RWPE2 (cell line): ENCODE data around the gene PSAPL1.

ENCODE experiments used
- ATAC-seq: fragments of 200-7000 bp; cut with Tn5 transposase; 3 replicates; pipeline ENCODE4 v1.9.1; 2021; ENCODE audit warnings: low read depth
- DNase-seq: peaks from one replicate; pipeline ENCODE4 v3.0.0-alpha.2; 2020; ENCODE audit warnings: low spot score
- H3K27ac ChIP-seq: fragments of 450-650 bp; 2 replicates; pipeline ENCODE4 v1.5.1; 2017; ENCODE audit warnings: mild to moderate bottlenecking; ENCODE audit not compliant: poor library complexity, severe bottlenecking
- H3K27me3 ChIP-seq: fragments of 250-450 bp; sonication (Bioruptor Pico); 2 replicates; pipeline ENCODE4 v1.5.1; 2021; ENCODE audit warnings: mild to moderate bottlenecking, moderate library complexity; ENCODE audit not compliant: insufficient read depth, poor library complexity, severe bottlenecking
- H3K36me3 ChIP-seq: fragments of 250-450 bp; sonication (Bioruptor Pico); 2 replicates; pipeline ENCODE4 v1.5.1; 2020; ENCODE audit warnings: low read depth, mild to moderate bottlenecking, moderate library complexity
- H3K4me1 ChIP-seq: fragments of 250-450 bp; sonication (Bioruptor Pico); 2 replicates; pipeline ENCODE4 v1.5.1; 2021; ENCODE audit warnings: mild to moderate bottlenecking, moderate library complexity; ENCODE audit not compliant: insufficient read depth, poor library complexity, severe bottlenecking
- H3K4me3 ChIP-seq: fragments of 250-450 bp; sonication (Bioruptor Pico); 2 replicates; pipeline ENCODE4 v1.5.1; 2021; ENCODE audit warnings: mild to moderate bottlenecking, moderate library complexity; ENCODE audit not compliant: severe bottlenecking
- H3K9me3 ChIP-seq: fragments of 250-450 bp; sonication (Bioruptor Pico); 2 replicates; pipeline ENCODE4 v1.5.1; 2021; ENCODE audit warnings: mild to moderate bottlenecking, moderate library complexity; ENCODE audit not compliant: severe bottlenecking
- TF ChIP-seq, protein P1 (sequence below): fragments of 450-650 bp; IDR thresholded peaks from one replicate; pipeline ENCODE4 v1.5.1; 2017; ENCODE audit warnings: mild to moderate bottlenecking, moderate library complexity; ENCODE audit not compliant: poor library complexity, severe bottlenecking

PSAPL1 gene

DNA sequence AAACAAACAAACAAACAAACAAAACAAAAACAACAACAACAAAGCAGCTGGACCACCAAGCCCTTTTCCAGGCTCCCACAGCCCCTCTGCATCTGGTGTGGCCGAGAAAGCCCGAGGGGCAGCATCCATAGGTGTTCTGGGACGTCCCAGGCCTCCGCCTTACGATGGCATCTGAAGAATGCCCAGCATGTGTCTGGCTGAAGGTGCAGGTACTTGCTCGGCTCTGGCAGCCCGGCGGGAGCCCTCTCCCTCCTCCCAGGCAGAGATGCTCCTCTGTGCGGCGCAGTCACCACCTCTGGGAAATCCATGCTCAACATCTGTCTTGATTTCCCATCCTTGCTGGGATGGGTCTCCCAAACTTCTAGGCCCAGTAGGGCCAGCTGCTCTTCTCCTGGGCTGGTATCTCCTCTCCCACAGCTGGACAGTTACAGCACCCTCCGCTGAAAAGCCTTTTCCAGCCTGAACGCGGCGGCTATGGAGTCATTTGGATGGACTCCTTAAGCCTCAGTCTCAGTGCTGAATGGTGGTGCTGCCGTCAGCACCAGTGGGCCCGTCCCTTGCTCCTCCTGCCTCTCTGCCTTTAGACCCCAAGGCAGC lies 4.3 kb downstream of the PSAPL1 start:
- Histone ChIP-seq H3K36me3 (no peaks in the 10 kb centered on the region), H3K27ac (peak overlapping the region; percentile 41), H3K4me1 (peaks cover 32% of the 10 kb centered on the region), H3K4me3 (no peak overlapping the region), H3K9me3 (no peaks in the 10 kb centered on the region), H3K27me3 (no peaks in the 10 kb centered on the region)
- ATAC-seq (peak; percentile 82), DNase-seq (peak; percentile 83)
- TF ChIP-seq, protein P1, sequence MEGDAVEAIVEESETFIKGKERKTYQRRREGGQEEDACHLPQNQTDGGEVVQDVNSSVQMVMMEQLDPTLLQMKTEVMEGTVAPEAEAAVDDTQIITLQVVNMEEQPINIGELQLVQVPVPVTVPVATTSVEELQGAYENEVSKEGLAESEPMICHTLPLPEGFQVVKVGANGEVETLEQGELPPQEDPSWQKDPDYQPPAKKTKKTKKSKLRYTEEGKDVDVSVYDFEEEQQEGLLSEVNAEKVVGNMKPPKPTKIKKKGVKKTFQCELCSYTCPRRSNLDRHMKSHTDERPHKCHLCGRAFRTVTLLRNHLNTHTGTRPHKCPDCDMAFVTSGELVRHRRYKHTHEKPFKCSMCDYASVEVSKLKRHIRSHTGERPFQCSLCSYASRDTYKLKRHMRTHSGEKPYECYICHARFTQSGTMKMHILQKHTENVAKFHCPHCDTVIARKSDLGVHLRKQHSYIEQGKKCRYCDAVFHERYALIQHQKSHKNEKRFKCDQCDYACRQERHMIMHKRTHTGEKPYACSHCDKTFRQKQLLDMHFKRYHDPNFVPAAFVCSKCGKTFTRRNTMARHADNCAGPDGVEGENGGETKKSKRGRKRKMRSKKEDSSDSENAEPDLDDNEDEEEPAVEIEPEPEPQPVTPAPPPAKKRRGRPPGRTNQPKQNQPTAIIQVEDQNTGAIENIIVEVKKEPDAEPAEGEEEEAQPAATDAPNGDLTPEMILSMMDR: no peak

DNA sequence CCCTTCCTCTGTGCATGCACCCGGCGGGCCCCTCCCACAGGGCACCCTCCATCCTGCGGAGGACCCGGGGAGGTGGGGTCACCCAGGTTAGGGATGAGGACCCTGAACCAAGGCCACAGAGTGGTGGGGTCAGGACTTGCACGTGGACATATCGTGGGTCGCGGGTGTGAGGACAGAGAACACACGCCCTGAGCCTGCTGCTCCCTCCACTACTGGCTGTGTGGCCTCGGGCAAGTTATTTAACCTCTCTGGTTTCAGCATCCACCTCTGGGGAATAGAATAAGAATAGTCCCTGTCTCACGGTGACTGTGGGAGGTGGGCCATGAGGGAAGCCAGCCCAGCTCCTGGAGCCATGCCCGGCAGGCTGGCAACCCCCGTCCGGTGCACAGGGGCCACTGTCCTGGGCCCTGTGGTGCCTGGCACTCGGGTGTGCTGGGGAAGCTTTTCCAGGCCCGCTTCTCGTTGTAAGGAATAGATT lies 5.1 kb downstream of the PSAPL1 start:
- TF ChIP-seq, protein P1: no peak
- no peaks in the 10 kb centered on the region for H3K27me3 ChIP-seq
- peak overlapping the region; percentile 41 for H3K27ac ChIP-seq
- ATAC-seq: no peak
- peaks cover 26% of the 10 kb centered on the region for H3K4me1 ChIP-seq
- no peak overlapping the region for H3K4me3 ChIP-seq
- peak; percentile 45 for DNase-seq
- H3K9me3 ChIP-seq: no peaks in the 10 kb centered on the region
- H3K36me3 ChIP-seq: no peaks in the 10 kb centered on the region

DNA sequence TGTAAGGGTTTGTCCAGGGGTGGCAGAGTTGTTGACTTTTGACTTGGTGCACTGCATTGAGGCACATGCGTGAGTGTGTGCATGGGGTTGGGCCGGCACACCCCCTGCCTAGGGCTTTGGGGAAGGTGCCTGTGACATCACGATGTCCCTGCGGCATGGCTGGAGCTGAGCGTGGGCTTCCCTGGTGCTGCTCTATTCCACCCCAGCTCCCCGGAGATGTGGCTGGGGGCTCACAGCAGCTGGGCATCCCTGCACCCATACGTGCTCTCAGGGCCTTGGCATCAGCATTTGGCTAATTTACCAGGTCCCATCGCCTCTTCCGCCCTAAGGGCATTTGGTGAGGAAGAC lies 5.7 kb downstream of the PSAPL1 start:
- Histone ChIP-seq H3K9me3 (no peaks in the 10 kb centered on the region), H3K27me3 (no peaks in the 10 kb centered on the region), H3K36me3 (no peaks in the 10 kb centered on the region), H3K27ac (no peak overlapping the region), H3K4me1 (peaks cover 26% of the 10 kb centered on the region), H3K4me3 (no peak overlapping the region)
- ATAC-seq (no peak), DNase-seq (peak; percentile 19)
- TF ChIP-seq, protein P1: no peak

DNA sequence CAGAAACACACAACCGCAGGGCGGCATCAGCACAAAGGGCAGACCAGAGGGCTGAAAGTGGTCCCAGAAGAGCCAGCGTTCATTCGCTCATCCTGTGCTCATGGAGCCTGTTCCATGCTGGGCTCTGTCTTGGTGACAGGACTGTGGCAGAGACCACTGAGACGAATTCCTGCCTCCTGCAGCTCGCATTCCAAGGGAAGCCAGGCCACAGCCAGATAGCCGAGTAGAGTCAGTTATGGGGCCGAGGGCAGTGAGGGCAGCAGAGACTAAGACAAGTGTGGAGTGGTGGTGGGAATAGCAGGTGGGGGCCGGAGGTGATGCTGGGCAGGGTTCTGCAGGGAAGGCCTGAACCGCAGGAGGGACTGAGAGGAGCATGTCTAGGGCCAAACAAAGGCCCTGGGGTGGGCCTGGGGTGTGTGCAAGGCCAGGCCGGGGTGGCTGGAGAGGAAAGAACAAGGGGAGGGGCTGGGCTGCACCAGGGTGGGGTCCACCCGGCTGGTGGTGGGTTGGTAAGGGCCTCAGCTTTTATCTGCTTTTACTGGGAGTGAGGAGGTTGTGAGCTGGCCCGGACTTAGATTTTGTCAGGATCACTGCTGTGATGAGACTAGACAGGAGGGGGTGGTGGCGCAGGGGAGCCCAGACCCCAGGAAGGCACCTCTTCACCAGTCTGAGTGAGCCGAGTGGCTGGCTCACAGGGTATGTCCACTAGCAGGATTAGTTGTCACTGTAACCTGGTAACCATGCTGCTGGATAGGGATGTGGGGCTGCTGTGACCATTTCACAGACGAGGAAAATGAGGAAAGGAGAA lies 6.3 kb downstream of the PSAPL1 start:
- H3K27ac ChIP-seq: no peak overlapping the region
- TF ChIP-seq, protein P1: no peak
- H3K36me3 ChIP-seq: no peaks in the 10 kb centered on the region
- H3K27me3 ChIP-seq: no peaks in the 10 kb centered on the region
- ATAC-seq: no peak
- DNase-seq: peak; percentile 38
- no peaks in the 10 kb centered on the region for H3K9me3 ChIP-seq
- peaks cover 26% of the 10 kb centered on the region for H3K4me1 ChIP-seq
- no peak overlapping the region for H3K4me3 ChIP-seq

DNA sequence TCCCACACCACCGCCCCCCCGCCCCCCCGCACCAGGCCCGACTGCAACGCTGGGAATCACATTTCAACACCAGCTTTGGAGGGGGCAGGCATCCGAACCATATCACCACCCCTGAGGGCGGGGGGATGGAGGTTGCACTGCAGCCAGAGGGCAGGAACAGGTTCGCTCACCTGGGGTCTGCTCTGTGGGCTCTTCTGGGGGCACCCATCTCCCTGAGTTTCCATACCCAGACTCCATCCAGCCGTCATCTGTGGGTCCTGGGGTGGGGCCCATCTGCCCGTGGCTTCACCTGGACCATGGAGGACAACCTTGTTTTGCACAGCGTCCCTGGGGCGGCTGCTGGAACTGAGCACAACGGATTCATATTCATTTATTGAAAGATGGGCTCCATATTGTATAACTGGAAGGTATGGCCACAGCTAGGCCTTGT lies 6.9 kb downstream of the PSAPL1 start:
- H3K9me3 ChIP-seq: no peaks in the 10 kb centered on the region
- H3K4me1 ChIP-seq: peaks cover 26% of the 10 kb centered on the region
- H3K27ac ChIP-seq: no peak overlapping the region
- H3K4me3 ChIP-seq: no peak overlapping the region
- H3K36me3 ChIP-seq: no peaks in the 10 kb centered on the region
- no peaks in the 10 kb centered on the region for H3K27me3 ChIP-seq
- TF ChIP-seq, protein P1: no peak
- peak; percentile 51 for DNase-seq
- ATAC-seq: no peak
